HG03039 (cell line): Measurements from ENCODE around the gene ACOT2.
A peak's percentile ranks its signal among the peaks of the same experiment; 100 is the strongest.

Source experiments
- ATAC-seq: cut with Tn5 transposase; IDR thresholded peaks from one replicate; pipeline ENCODE4 v1.9.1; 2021; ENCODE audit warnings: mild to moderate bottlenecking, moderate library complexity; ENCODE audit not compliant: unreplicated experiment

Gene ACOT2

GRCh38 chr14:73612339-73613045 lies 43.5 kb downstream of the ACOT2 start, which contains the start of gene ACOT6:
Gene ACOT6, plus strand, starts transcription at chr14:73612517. Its CDS starts 55 bp downstream, at chr14:73612572.
- ATAC-seq: peak; percentile 62

DNA sequence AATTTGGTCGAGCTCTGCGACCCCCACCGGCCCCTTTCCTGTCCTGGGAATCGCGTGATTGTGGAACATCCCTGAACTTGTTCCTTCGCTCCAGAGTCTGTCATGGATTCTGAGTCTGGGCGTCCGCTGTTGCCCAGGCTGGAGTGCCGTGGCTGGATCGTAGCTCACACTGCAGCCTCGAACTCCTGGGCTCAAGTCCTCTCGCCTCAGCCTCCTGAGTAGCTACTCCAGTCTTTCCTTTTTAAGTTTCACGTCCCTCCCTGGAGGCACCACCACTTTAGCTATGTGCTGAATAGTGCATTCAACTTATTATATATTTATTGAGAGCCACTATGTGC lies 44.0 kb downstream of the ACOT2 start:
- no peak for ATAC-seq

DNA sequence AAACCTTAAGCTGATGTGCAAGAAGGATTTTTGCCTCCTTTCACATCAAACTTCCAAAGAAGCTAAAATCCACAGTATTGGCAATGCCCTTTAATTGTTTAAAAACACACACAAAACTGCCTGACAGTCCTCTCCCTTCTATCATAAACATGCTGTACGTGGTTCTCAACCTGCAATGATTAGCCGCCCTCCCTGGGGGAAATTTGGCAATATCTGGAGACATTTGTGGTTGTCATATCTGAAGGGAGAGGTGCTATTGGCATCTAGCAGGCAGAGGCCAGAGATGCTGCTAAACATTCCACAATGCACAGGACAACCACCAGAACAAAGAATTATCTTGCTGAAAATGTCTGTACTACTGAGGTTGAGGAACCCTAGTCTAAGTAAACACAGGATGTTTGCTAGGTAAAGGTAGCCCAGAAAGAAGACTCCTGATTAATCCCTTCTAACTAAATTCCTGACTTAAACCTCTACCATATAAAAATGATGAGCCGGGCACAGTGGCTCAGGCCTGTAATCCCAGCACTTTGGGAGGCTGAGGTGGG lies 44.5 kb downstream of the ACOT2 start:
- ATAC-seq: no peak

GRCh38 chr14:73616831-73617230 lies 47.8 kb downstream of the ACOT2 start:
- ATAC-seq: no peak

- ATAC-seq: no peak
Observed at GRCh38 chr14:73619524-73619923, 50.5 kb downstream of the ACOT2 start.

GRCh38 chr14:73620268-73620667 lies 51.3 kb downstream of the ACOT2 start:
- no peak for ATAC-seq

- ATAC-seq: no peak
Observed at GRCh38 chr14:73623504-73624054, 54.6 kb downstream of the ACOT2 start.
